Measurements from ENCODE around the gene KNDC1. TPM values are rescaled to one million over a fixed set of nuclear protein-coding genes. Genes with fewer than 3 reads are reported as not detected.

The KNDC1 gene
- total RNA-seq, 1 experiment from 2014 or later, result 15.7 TPM

GRCh38 chr10:133125901-133126300 lies 34.1 kb upstream of the KNDC1 start:
- H3K9me3 ChIP-seq (ENCODE audit: control insufficient read depth, low read depth, low read length), result no peaks in the 10 kb centered on the region
- H3K36me3 Mint-ChIP-seq (ENCODE audit: insufficient read depth in 1 of 3, low read depth in 3 of 3), result no peaks in the 10 kb centered on the region; a peak in 1 of 7 replicates
- no peak overlapping the region for H3K4me3 Mint-ChIP-seq
- peaks cover 8% of the 10 kb centered on the region for H3K27me3 Mint-ChIP-seq (ENCODE audit: low read depth)
- H3K14ac ChIP-seq (ENCODE audit: insufficient read depth, low read length), result no peak overlapping the region
- H3K23ac ChIP-seq (ENCODE audit: insufficient read length, low read depth, low read length), result no peak overlapping the region
- H3K79me1 ChIP-seq (ENCODE audit: insufficient read depth, low read depth, low read length, poor library complexity, severe bottlenecking), result no peaks in the 10 kb centered on the region
- no peak for DNase-seq
- H3K79me2 ChIP-seq (ENCODE audit: insufficient read depth, low read length), result no peaks in the 10 kb centered on the region
- peaks cover 0 to 2% of the 10 kb centered on the region in 2 experiments; a peak in 1 of 4 replicates for H3K4me1 Mint-ChIP-seq
- H3K4ac ChIP-seq (ENCODE audit: low read depth, low read length), result no peak overlapping the region
- no peaks in the 10 kb centered on the region for H3K27me3 ChIP-seq (ENCODE audit: insufficient read depth, low read length)
- H2BK20ac ChIP-seq (ENCODE audit: low read depth, low read length, poor library complexity, severe bottlenecking), result no peak overlapping the region
- H2BK12ac ChIP-seq (ENCODE audit: insufficient read length, low read depth, low read length), result no peak overlapping the region
- no peak for TF ChIP-seq CTCF (conservative IDR thresholded peaks at IDR 0.05)
- no peak overlapping the region for H4K5ac ChIP-seq (ENCODE audit: insufficient read length, low read depth, low read length)
- H3K9ac ChIP-seq (ENCODE audit: extremely low read depth, insufficient read length, low read length), result no peak overlapping the region
- H4K91ac ChIP-seq (ENCODE audit: insufficient read length, low read depth, low read length), result no peak overlapping the region
- no peak overlapping the region for H3K18ac ChIP-seq (ENCODE audit: insufficient read length, low read depth, low read length)
- no CpG with 5 or more reads among the region's 9 CpGs for WGBS (ENCODE audit: extremely low coverage, insufficient read length, low lambda C conversion rate)
- no peaks in the 10 kb centered on the region for H4K20me1 ChIP-seq (ENCODE audit: control insufficient read depth, insufficient read depth, insufficient read length)
- H3K27ac Mint-ChIP-seq, result no peak overlapping the region
- H3T11ph ChIP-seq (ENCODE audit: low read length), result no peak overlapping the region
- no peaks in the 10 kb centered on the region for H3K23me2 ChIP-seq (ENCODE audit: insufficient read length, low read depth, low read length, poor library complexity, severe bottlenecking)
- H3K4me2 ChIP-seq (ENCODE audit: insufficient read depth, insufficient read length, low read length), result no peak overlapping the region
- no peak overlapping the region for H2BK5ac ChIP-seq (ENCODE audit: insufficient read length, low read length)
- H3K9me3 Mint-ChIP-seq, result peaks cover 0 to 7% of the 10 kb centered on the region in 2 experiments; a peak in 2 of 5 replicates
- no peak overlapping the region for H3K27ac ChIP-seq (ENCODE audit: insufficient read length, low read depth, low read length)
- H3K56ac ChIP-seq (ENCODE audit: insufficient read length, low read depth, low read length), result no peak overlapping the region
- no peak overlapping the region for H2AFZ ChIP-seq (ENCODE audit: low read length)
- H2AK5ac ChIP-seq (ENCODE audit: insufficient read length, low read length), result no peak overlapping the region
- H2BK15ac ChIP-seq (ENCODE audit: low read depth, low read length), result no peak overlapping the region
- H4K8ac ChIP-seq (replicated peaks; ENCODE audit: insufficient read length, low read depth, low read length), result no peak overlapping the region
- no peaks in the 10 kb centered on the region for H3K4me1 ChIP-seq (ENCODE audit: insufficient read depth, low read length)
- no peak overlapping the region for H2BK120ac ChIP-seq (ENCODE audit: low read depth, low read length, poor library complexity, severe bottlenecking)

Data from H9 (cell line).